Esophagus muscularis mucosa (tissue), 4 donors: ENCODE measurements around the gene NRSN1. TPM values are rescaled to one million over a fixed set of nuclear protein-coding genes. Genes with fewer than 3 reads are reported as not detected.
"Not testable (repeated sequence)": the region's sequence is repeated elsewhere in the genome, so short reads cannot be mapped to it uniquely, and the experiment has no call there.

Experiments used
- DNase-seq: peaks from one replicate; pipeline ENCODE4 v3.0.0-alpha.2; 2017; ENCODE audit errors: extremely low spot score
- H3K27ac ChIP-seq, 4 donors: fragments of 200-600 bp; sonication (generic); replicated peaks in 1 of 4; 1 replicate in 3 of 4; 2 replicates in 1 of 4; pipeline ENCODE4 v1.5.1; 2016 to 2019; ENCODE audit warnings: mild to moderate bottlenecking in 1 of 4
- H3K27me3 ChIP-seq, 4 donors: fragments of 200-600 bp; sonication (generic); one replicate each; pipeline versions ENCODE4 v1.5.1 to v1.6.0; 2016 to 2019
- H3K36me3 ChIP-seq, 4 donors: fragments of 200-600 bp; sonication (generic); one replicate each; pipeline ENCODE4 v1.5.1; 2016 to 2019
- H3K4me1 ChIP-seq, 4 donors: fragments of 200-600 bp; sonication (generic); one replicate each; pipeline ENCODE4 v1.5.1; 2016 to 2019
- H3K4me3 ChIP-seq, 4 donors: fragments of 200-600 bp; sonication (generic); 1 replicate in 2 of 4; 2 replicates in 2 of 4; pipeline ENCODE4 v1.5.1; 2016 to 2019; ENCODE audit warnings: mild to moderate bottlenecking in 4 of 4, moderate library complexity in 1 of 4
- H3K9me3 ChIP-seq, 4 donors: fragments of 200-600 bp; sonication (generic); 1 replicate in 3 of 4; 2 replicates in 1 of 4; pipeline ENCODE4 v1.5.1; 2016 to 2019
- CTCF ChIP-seq, 3 experiments: fragments of 200-600 bp in 2 of 3; fragments of 450-650 bp in 1 of 3; sonication (generic) in 2 of 3; IDR thresholded peaks; one replicate each; pipeline ENCODE4 v1.5.1; 2017 to 2019; ENCODE audit warnings: antibody characterized with exemption in 3 of 3, mild to moderate bottlenecking in 2 of 3, moderate library complexity in 1 of 3
- EP300 ChIP-seq: sonication (generic); formaldehyde crosslinking; IDR thresholded peaks from one replicate; pipeline ENCODE4 v1.6.1; 2017; ENCODE audit warnings: antibody characterized with exemption
- POLR2A ChIP-seq: fragments of 450-650 bp; IDR thresholded peaks from one replicate; pipeline ENCODE4 v1.6.1; 2017; ENCODE audit warnings: antibody characterized with exemption, moderate library complexity, mild to moderate bottlenecking, low read depth
- POLR2AphosphoS5 ChIP-seq, 2 donors: sonication (generic); formaldehyde crosslinking; IDR thresholded peaks; one replicate each; pipeline ENCODE4 v1.6.1; 2017; ENCODE audit warnings: antibody characterized with exemption in 2 of 2
- WGBS: methylation state at CpG from one replicate; pipeline ENCODE4 v1.1.5; 2018; 5-methylcytosine and 5-hydroxymethylcytosine counted together
- intact Hi-C: fragments of 100-400 bp; cut with DNase I; formaldehyde crosslinking; loops from one replicate; pipeline ENCODE4 v1.15.1; 2023
- total RNA-seq, 4 donors: library from RNA; depleted of rRNA; stranded (reverse); fragments of >200 nt; gene quantifications; one replicate each; pipeline versions ENCODE4 v1.1.0 to v1.2.1, GENCODE V29; 2016

The NRSN1 gene
- total RNA-seq, 4 donors from 2014 or later = 0.11 to 1.2 (median 0.54) TPM

- no peaks in the 10 kb centered on the region for H3K9me3 ChIP-seq
- intact Hi-C loops = no loop called here
- no peak for DNase-seq
- no peaks in the 10 kb centered on the region for H3K36me3 ChIP-seq
- no peaks in the 10 kb centered on the region for H3K27me3 ChIP-seq
- H3K4me3 ChIP-seq = no peak overlapping the region
- 76% methylated on average over 2 of the region's 2 CpGs for WGBS
- H3K27ac ChIP-seq = no peak overlapping the region
- no peaks in the 10 kb centered on the region for H3K4me1 ChIP-seq
- TF ChIP-seq CTCF (IDR thresholded peaks at IDR 0.05) (no peak), EP300 (no peak), POLR2AphosphoS5 (IDR thresholded peaks at IDR 0.05) (no peak), POLR2A (no peak)
Observed at GRCh38 chr6:24139080-24139479, 13.1 kb downstream of the NRSN1 start.

GRCh38 chr6:24139639-24140038, 13.6 kb downstream of the NRSN1 start:
- Histone ChIP-seq H3K4me1 (no peaks in the 10 kb centered on the region), H3K27me3 (no peaks in the 10 kb centered on the region), H3K9me3 (no peaks in the 10 kb centered on the region), H3K4me3 (no peak overlapping the region), H3K27ac (no peak overlapping the region), H3K36me3 (no peaks in the 10 kb centered on the region)
- intact Hi-C loops = no loop called here
- 87% methylated on average over 2 of the region's 2 CpGs for WGBS
- TF ChIP-seq POLR2A (no peak), CTCF (IDR thresholded peaks at IDR 0.05) (no peak), EP300 (no peak), POLR2AphosphoS5 (IDR thresholded peaks at IDR 0.05) (no peak)
- no peak for DNase-seq

GRCh38 chr6:24140591-24140990, 14.6 kb downstream of the NRSN1 start:
- Histone ChIP-seq H3K27ac (no peak overlapping the region), H3K4me3 (no peak overlapping the region), H3K9me3 (no peaks in the 10 kb centered on the region), H3K4me1 (no peaks in the 10 kb centered on the region), H3K36me3 (no peaks in the 10 kb centered on the region), H3K27me3 (no peaks in the 10 kb centered on the region)
- peak; percentile 91 for DNase-seq
- no peak for TF ChIP-seq CTCF (IDR thresholded peaks at IDR 0.05)
- no peak for TF ChIP-seq POLR2AphosphoS5 (IDR thresholded peaks at IDR 0.05)
- no peak for TF ChIP-seq EP300
- no peak for TF ChIP-seq POLR2A
- WGBS = 79% methylated on average over 13 of the region's 13 CpGs
- intact Hi-C loops = no loop called here

- H3K4me3 ChIP-seq, H3K9me3 ChIP-seq, H3K4me1 ChIP-seq, H3K27me3 ChIP-seq, H3K27ac ChIP-seq, DNase-seq, H3K36me3 ChIP-seq, intact Hi-C loops: not testable (repeated sequence)
- WGBS = 95% methylated on average over 8 of the region's 8 CpGs
Observed at GRCh38 chr6:24142733-24143132, 16.7 kb downstream of the NRSN1 start.

- no peak for TF ChIP-seq EP300
- no peak for TF ChIP-seq POLR2AphosphoS5 (IDR thresholded peaks at IDR 0.05)
- no peak for TF ChIP-seq POLR2A
- TF ChIP-seq CTCF (IDR thresholded peaks at IDR 0.05) = no peak
- no peaks in the 10 kb centered on the region for H3K4me1 ChIP-seq
- H3K4me3 ChIP-seq = no peak overlapping the region
- H3K27me3 ChIP-seq = no peaks in the 10 kb centered on the region
- H3K9me3 ChIP-seq = no peaks in the 10 kb centered on the region
- WGBS = 68% methylated on average over 9 of the region's 9 CpGs
- DNase-seq = peak; percentile 19
- no peak overlapping the region for H3K27ac ChIP-seq
- intact Hi-C loops = no loop called here
- H3K36me3 ChIP-seq = no peaks in the 10 kb centered on the region
Observed at GRCh38 chr6:24145690-24146131, 19.7 kb downstream of the NRSN1 start.
